Upper lobe of right lung (tissue), 1 donor: ENCODE measurements around the gene WDR37. TPM values are rescaled to one million over a fixed set of nuclear protein-coding genes. Genes with fewer than 3 reads are reported as not detected.

Source experiments
- ATAC-seq: fragments of 200-7000 bp; cut with Tn5 transposase; one replicate; pipeline ENCODE4 v1.9.1; 2020; ENCODE audit warnings: mild to moderate bottlenecking, moderate library complexity
- DNase-seq: peaks from one replicate; pipeline ENCODE4 v3.0.0-alpha.2; 2020
- H3K27ac ChIP-seq: fragments of 200-600 bp; one replicate; pipeline ENCODE4 v1.8.0; 2022
- H3K27me3 ChIP-seq: fragments of 200-600 bp; one replicate; pipeline ENCODE4 v1.8.0; 2022; ENCODE audit warnings: mild to moderate bottlenecking
- H3K36me3 ChIP-seq: fragments of 200-600 bp; one replicate; pipeline ENCODE4 v1.8.0; 2022
- H3K4me1 ChIP-seq: fragments of 200-600 bp; one replicate; pipeline ENCODE4 v1.8.0; 2022
- H3K4me3 ChIP-seq: fragments of 200-600 bp; one replicate; pipeline ENCODE4 v1.8.0; 2022; ENCODE audit warnings: mild to moderate bottlenecking
- H3K9me3 ChIP-seq: fragments of 200-600 bp; one replicate; pipeline ENCODE4 v1.8.0; 2022
- intact Hi-C: fragments of 100-400 bp; cut with DNase I; formaldehyde crosslinking; loops from one replicate; pipeline ENCODE4 v1.11.0; 2022
- total RNA-seq: library from RNA; stranded (reverse); fragmentation: NEBNext Ultra II Directional; extraction: Animal tissue kit (Norgen Biotek cat#: 25700); gene quantifications from one replicate; pipeline ENCODE4 v1.2.1, GENCODE V29; 2021
- TF ChIP-seq, protein P1 (sequence below): fragments of 200-600 bp; IDR thresholded peaks from one replicate; pipeline ENCODE4 v1.8.0; 2022; ENCODE audit warnings: antibody characterized with exemption
- donor health status: DM: no; HTN: yes; CAD: no; lungs with severe emphysema.

WDR37 gene
- total RNA-seq, 1 donor from 2014 or later: 19.9 TPM

- no peaks in the 10 kb centered on the region for H3K4me1 ChIP-seq
- peaks cover 87% of the 10 kb centered on the region for H3K36me3 ChIP-seq
- intact Hi-C loops: no loop called here
- no peak overlapping the region for H3K27ac ChIP-seq
- ATAC-seq (no peak), DNase-seq (no peak)
- TF ChIP-seq, protein P1, sequence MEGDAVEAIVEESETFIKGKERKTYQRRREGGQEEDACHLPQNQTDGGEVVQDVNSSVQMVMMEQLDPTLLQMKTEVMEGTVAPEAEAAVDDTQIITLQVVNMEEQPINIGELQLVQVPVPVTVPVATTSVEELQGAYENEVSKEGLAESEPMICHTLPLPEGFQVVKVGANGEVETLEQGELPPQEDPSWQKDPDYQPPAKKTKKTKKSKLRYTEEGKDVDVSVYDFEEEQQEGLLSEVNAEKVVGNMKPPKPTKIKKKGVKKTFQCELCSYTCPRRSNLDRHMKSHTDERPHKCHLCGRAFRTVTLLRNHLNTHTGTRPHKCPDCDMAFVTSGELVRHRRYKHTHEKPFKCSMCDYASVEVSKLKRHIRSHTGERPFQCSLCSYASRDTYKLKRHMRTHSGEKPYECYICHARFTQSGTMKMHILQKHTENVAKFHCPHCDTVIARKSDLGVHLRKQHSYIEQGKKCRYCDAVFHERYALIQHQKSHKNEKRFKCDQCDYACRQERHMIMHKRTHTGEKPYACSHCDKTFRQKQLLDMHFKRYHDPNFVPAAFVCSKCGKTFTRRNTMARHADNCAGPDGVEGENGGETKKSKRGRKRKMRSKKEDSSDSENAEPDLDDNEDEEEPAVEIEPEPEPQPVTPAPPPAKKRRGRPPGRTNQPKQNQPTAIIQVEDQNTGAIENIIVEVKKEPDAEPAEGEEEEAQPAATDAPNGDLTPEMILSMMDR: no peak
- H3K27me3 ChIP-seq: no peaks in the 10 kb centered on the region
- no peaks in the 10 kb centered on the region for H3K9me3 ChIP-seq
- H3K4me3 ChIP-seq: no peak overlapping the region
Measured at GRCh38 chr10:1102416-1102815, 46.2 kb downstream of the WDR37 start.

DNA sequence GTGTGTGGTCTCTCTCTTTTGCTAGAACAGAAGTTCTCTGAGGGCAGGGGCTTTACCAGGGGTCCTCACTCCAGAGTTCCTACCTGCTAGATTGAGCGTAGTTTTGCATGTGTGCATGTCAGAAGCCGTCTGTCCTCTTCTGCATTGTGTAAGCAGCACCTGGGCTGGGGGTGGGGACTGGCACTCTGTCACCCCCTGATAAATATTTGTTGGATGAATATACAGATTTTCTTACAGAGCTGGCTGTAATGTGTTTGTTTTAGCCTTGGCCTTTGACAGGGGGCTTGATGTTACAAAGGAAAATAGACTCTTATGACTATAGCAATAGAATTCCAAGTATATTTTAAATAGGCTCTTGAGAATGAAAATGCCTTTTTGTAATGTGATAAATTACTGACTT lies 46.6 kb downstream of the WDR37 start:
- DNase-seq: no peak
- TF ChIP-seq, protein P1: no peak

GRCh38 chr10:1103551-1103950 lies 47.4 kb downstream of the WDR37 start:
- intact Hi-C loops: no loop called here
- H3K27ac ChIP-seq: no peak overlapping the region
- H3K4me1 ChIP-seq: no peaks in the 10 kb centered on the region
- no peaks in the 10 kb centered on the region for H3K9me3 ChIP-seq
- H3K4me3 ChIP-seq: no peak overlapping the region
- peaks cover 88% of the 10 kb centered on the region for H3K36me3 ChIP-seq
- H3K27me3 ChIP-seq: no peaks in the 10 kb centered on the region
- DNase-seq: no peak
- TF ChIP-seq, protein P1: no peak
- no peak for ATAC-seq

More for the DNA sequence above, 46.6 kb downstream of the WDR37 start:
- Histone ChIP-seq H3K36me3 (peaks cover 87% of the 10 kb centered on the region), H3K27ac (no peak overlapping the region), H3K4me3 (no peak overlapping the region), H3K4me1 (no peaks in the 10 kb centered on the region), H3K9me3 (no peaks in the 10 kb centered on the region), H3K27me3 (no peaks in the 10 kb centered on the region)
- no peak for ATAC-seq
- intact Hi-C loops: no loop called here

- Histone ChIP-seq H3K36me3 (peaks cover 88% of the 10 kb centered on the region), H3K27me3 (no peaks in the 10 kb centered on the region), H3K4me3 (no peak overlapping the region), H3K9me3 (no peaks in the 10 kb centered on the region), H3K4me1 (no peaks in the 10 kb centered on the region), H3K27ac (no peak overlapping the region)
- ATAC-seq (no peak), DNase-seq (no peak)
- intact Hi-C loops: no loop called here
- TF ChIP-seq, protein P1: no peak
Measured at GRCh38 chr10:1104971-1105370, 48.8 kb downstream of the WDR37 start.

DNA sequence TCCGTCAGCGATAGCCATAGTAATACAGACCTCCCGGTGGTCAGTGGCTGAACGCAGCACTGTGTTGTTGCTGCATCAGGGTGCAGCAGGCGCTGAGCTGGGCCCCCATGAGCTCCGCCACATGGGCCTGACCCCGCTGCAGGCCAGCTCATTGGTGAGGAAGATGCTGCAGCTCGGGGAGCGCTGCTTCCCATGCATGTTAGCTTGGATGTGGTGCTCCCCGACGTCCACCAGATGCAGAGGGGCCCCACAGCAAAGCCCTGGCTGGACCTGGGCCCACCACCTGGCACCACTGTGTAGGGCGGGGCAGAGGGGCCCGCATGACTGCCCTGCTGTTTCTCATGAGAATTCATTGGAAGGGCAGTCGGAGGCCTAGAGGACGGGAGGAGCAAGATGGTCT lies 50.8 kb downstream of the WDR37 start:
- peak; percentile 30 for ATAC-seq
- H3K9me3 ChIP-seq: no peaks in the 10 kb centered on the region
- intact Hi-C loops: no loop called here
- no peaks in the 10 kb centered on the region for H3K4me1 ChIP-seq
- no peak overlapping the region for H3K27ac ChIP-seq
- no peak for DNase-seq
- TF ChIP-seq, protein P1: no peak
- no peak overlapping the region for H3K4me3 ChIP-seq
- H3K36me3 ChIP-seq: peaks cover 79% of the 10 kb centered on the region
- H3K27me3 ChIP-seq: no peaks in the 10 kb centered on the region

DNA sequence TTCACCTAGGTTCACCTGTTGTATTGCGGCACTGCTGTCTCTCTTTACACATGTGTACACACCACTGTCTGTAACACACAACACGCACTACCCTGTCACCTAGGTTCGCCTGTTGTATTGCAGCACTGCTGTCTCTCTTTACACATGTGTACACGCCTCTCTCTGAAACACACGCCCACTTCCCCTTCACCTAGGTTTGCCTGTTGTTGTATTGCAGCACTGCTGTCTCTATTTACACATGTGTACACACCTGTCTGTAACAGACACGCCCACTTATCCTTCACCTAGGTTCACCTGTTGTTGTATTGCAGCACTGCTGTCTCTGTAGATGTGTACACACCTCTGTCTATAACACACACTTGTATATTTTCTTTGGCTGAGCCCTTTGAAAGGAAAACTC lies 51.5 kb downstream of the WDR37 start:
- DNase-seq (no peak), ATAC-seq (no peak)
- H3K36me3 ChIP-seq: peaks cover 86% of the 10 kb centered on the region
- no peaks in the 10 kb centered on the region for H3K9me3 ChIP-seq
- H3K27ac ChIP-seq: no peak overlapping the region
- TF ChIP-seq, protein P1: no peak
- H3K4me3 ChIP-seq: no peak overlapping the region
- H3K4me1 ChIP-seq: no peaks in the 10 kb centered on the region
- intact Hi-C loops: no loop called here
- H3K27me3 ChIP-seq: no peaks in the 10 kb centered on the region
